Prostate gland (tissue), 2 donors: ENCODE measurements around the gene UNC5A.

ENCODE experiments used
- CTCF ChIP-seq, 4 experiments: fragments of 200-600 bp in 2 of 4; fragments of 450-650 bp in 2 of 4; sonication (generic) in 2 of 4; IDR thresholded peaks; 1 replicate in 3 of 4; 2 replicates in 1 of 4; pipeline ENCODE4 v1.5.1; 2016 to 2019; ENCODE audit warnings: antibody characterized with exemption in 4 of 4, mild to moderate bottlenecking in 2 of 4, moderate library complexity in 2 of 4
- POLR2AphosphoS5 ChIP-seq: sonication (generic); formaldehyde crosslinking; IDR thresholded peaks from one replicate; pipeline ENCODE4 v1.6.1; 2017; ENCODE audit warnings: antibody characterized with exemption

GRCh38 chr5:176793343-176793699 lies 17.0 kb upstream of the UNC5A start:
- TF ChIP-seq CTCF (IDR thresholded peaks at IDR 0.05) (no peak), POLR2AphosphoS5 (no peak)
